T-cell (primary cell): Measurements from ENCODE around the gene MAZ. TPM values are rescaled to one million over a fixed set of nuclear protein-coding genes. Genes with fewer than 3 reads are reported as not detected.

Source experiments
- ATAC-seq, 4 experiments: fragments of 200-7000 bp in 3 of 4; fragments of 150-1000 bp in 1 of 4; cut with Tn5 transposase; replicated peaks in 1 of 4; 1 replicate in 3 of 4; 2 replicates in 1 of 4; pipeline ENCODE4 v1.10.0; 2021; ENCODE audit warnings: moderate library complexity in 3 of 4, mild to moderate bottlenecking in 2 of 4, moderate number of reproducible peaks in 1 of 4
- CTCF ChIA-PET, 2 donors: fragments of 300-600 bp; sonication (Branson Sonifier 250); formaldehyde crosslinking; loops; one replicate each; lab custom pipeline; 2022; ENCODE audit warnings: antibody characterized with exemption in 2 of 2; lab: Charles Lee
- POLR2A ChIA-PET, 2 donors: fragments of 300-600 bp; sonication (Branson Sonifier 250); formaldehyde crosslinking; loops; one replicate each; lab custom pipeline; 2022; ENCODE audit warnings: antibody characterized with exemption in 2 of 2; lab: Charles Lee
- DNase-seq, 35 experiments: peaks; one replicate each; pipeline versions ENCODE4 v3.0.0 to v3.0.0-alpha.2; 2013 to 2023
- H3K27ac ChIP-seq: one replicate; pipeline ENCODE4 v1.5.1; 2013; ENCODE audit warnings: low read length
- H3K27me3 ChIP-seq, 2 experiments: replicated peaks in 1 of 2; 1 replicate in 1 of 2; 2 replicates in 1 of 2; pipeline versions ENCODE4 v1.6.1 to v1.7.0; 2013; ENCODE audit warnings: low read length in 1 of 2, mixed read lengths in 1 of 2; ENCODE audit not compliant: control insufficient read depth in 2 of 2, insufficient read depth in 2 of 2; ENCODE audit errors: extremely low read depth in 1 of 2
- H3K36me3 ChIP-seq, 2 donors: 1 replicate in 1 of 2; 2 replicates in 1 of 2; pipeline versions ENCODE4 v1.6.1 to v1.7.0; 2013; ENCODE audit warnings: low read length in 1 of 2; ENCODE audit not compliant: control insufficient read depth in 2 of 2, insufficient read depth in 1 of 2; ENCODE audit errors: extremely low read depth in 1 of 2
- H3K4me1 ChIP-seq, 2 experiments: 1 replicate in 1 of 2; 2 replicates in 1 of 2; pipeline versions ENCODE4 v1.6.1 to v1.7.0; 2013; ENCODE audit warnings: low read length in 2 of 2, mixed read lengths in 1 of 2; ENCODE audit not compliant: insufficient read depth in 2 of 2, control insufficient read depth in 1 of 2; ENCODE audit errors: extremely low read depth in 1 of 2
- H3K4me3 ChIP-seq, 2 donors: 1 replicate in 1 of 2; 2 replicates in 1 of 2; pipeline versions ENCODE4 v1.5.1 to v1.7.0; 2013; ENCODE audit warnings: mild to moderate bottlenecking in 2 of 2, low read length in 1 of 2, moderate library complexity in 1 of 2; ENCODE audit not compliant: control insufficient read depth in 1 of 2; ENCODE audit errors: extremely low read depth in 1 of 2
- H3K9me3 ChIP-seq: 2 replicates; pipeline ENCODE4 v1.7.0; 2013
- H3K27ac Mint-ChIP-seq, 2 donors: one replicate each; pipeline ENCODE4 v1.8.0; 2020 to 2021; ENCODE audit warnings: mild to moderate bottlenecking in 2 of 2, mixed read lengths in 2 of 2
- H3K27me3 Mint-ChIP-seq, 2 donors: one replicate each; pipeline ENCODE4 v1.8.0; 2021 to 2022; ENCODE audit warnings: mixed read lengths in 2 of 2
- H3K36me3 Mint-ChIP-seq: one replicate; pipeline ENCODE4 v1.8.0; 2021; ENCODE audit warnings: mixed read lengths
- H3K4me1 Mint-ChIP-seq, 3 donors: one replicate each; pipeline ENCODE4 v1.8.0; 2020 to 2022; ENCODE audit warnings: mixed read lengths in 3 of 3, mild to moderate bottlenecking in 1 of 3
- H3K4me3 Mint-ChIP-seq, 3 donors: one replicate each; pipeline ENCODE4 v1.8.0; 2020 to 2022; ENCODE audit warnings: mild to moderate bottlenecking in 3 of 3, mixed read lengths in 3 of 3, moderate library complexity in 3 of 3
- H3K9me3 Mint-ChIP-seq, 3 donors: one replicate each; pipeline ENCODE4 v1.8.0; 2020 to 2022; ENCODE audit warnings: mixed read lengths in 3 of 3
- WGBS: methylation state at CpG from one replicate; pipeline ENCODE4 v1.1.5; 2013; ENCODE audit warnings: missing lambda C conversion rate; ENCODE audit not compliant: insufficient coverage; 5-methylcytosine and 5-hydroxymethylcytosine counted together
- total RNA-seq, 35 experiments: library from RNA in 6 of 35; stranded (reverse) in 6 of 35; fragments of 120-200 nt in 1 of 35; gene quantifications; one replicate each; pipeline versions ENCODE4 v1.2.1 to v1.2.4 and lab custom pipeline; 2013 to 2026

MAZ gene
- total RNA-seq, 5 donors from 2014 or later (not counting 1 experiment from before 2014, with no cell fraction given) = 240 to 326 (median 305) TPM

DNA sequence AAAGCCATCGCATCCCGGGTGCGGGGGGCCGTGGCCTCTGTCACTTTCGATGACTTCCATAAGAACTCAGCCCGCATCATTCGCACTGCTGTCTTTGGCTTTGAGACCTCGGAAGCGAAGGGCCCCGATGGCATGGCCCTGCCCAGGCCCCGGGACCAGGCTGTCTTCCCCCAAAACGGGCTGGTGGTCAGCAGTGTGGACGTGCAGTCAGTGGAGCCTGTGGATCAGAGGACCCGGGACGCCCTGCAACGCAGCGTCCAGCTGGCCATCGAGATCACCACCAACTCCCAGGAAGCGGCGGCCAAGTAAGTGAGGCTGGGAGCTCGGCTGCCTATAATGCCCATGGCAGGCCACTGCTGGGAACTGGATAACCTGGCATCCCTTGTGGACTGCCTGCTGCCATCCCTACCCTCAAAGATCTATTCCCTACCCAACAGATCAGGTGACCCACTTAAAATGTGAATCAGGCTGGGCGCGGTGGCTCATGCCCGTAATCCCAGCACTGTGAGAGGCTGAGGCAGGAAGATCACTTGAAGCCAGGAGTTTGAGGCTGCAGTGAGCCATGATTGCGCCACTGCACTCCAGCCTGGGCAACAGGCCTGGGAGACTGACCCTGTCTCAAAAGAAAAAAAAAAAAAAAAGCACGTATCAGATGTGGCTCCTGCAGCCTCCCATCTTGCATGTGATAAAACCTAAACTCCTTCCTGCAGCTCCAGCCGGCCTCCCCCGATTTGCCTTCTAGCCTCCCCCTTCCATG, 38.4 kb downstream of the MAZ start:
- Mint-ChIP-seq H3K27ac (peak overlapping the region in 1 of 2 donors; percentile 41), H3K4me1 (peaks cover 6 to 12% (median 7%) of the 10 kb centered on the region in 3 donors), H3K9me3 (no peaks in the 10 kb centered on the region), H3K27me3 (no peaks in the 10 kb centered on the region), H3K4me3 (no peak overlapping the region), H3K36me3 (peaks cover 31% of the 10 kb centered on the region)
- no peak for DNase-seq
- ChIA-PET CTCF (interaction anchor here (0.6 to 1.4 kb wide), 5 partner anchors 37 to 1210 kb away, joined by 4 to 8 read pairs (median 4); no protein-coding TSS in a partner anchor), POLR2A (no interaction called here)
- 97% methylated on average over 25 of the region's 28 CpGs for WGBS
- Histone ChIP-seq H3K4me1 (peaks cover 0 to 9% of the 10 kb centered on the region in 2 experiments), H3K4me3 (no peak overlapping the region), H3K36me3 (peaks cover 33 to 75% of the 10 kb centered on the region in 2 donors), H3K9me3 (no peaks in the 10 kb centered on the region), H3K27ac (no peak overlapping the region), H3K27me3 (no peaks in the 10 kb centered on the region)
- no peak for ATAC-seq

DNA sequence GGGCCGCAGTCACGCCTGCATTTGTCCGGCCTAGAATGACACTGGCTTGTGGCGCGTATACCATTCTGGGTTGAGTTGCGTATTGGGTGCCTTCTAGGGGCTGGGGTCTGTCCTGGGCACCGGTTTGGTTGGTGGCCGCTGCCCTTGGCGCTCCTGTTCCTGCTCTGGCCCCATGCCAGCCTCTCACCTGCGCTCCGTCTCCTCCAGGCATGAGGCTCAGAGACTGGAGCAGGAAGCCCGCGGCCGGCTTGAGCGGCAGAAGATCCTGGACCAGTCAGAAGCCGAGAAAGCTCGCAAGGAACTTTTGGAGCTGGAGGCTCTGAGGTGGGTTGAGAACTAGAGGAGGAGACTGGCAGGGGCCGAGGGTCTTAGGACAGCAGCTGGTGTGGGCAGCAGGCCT, 39.3 kb downstream of the MAZ start:
- no peak overlapping the region for H3K4me3 Mint-ChIP-seq
- POLR2A ChIA-PET = interaction anchor here in 1 of 2 donors (0.6 kb wide), 1 partner anchor 155 kb away, joined by 3 read pairs; no protein-coding TSS in a partner anchor
- no peak for DNase-seq
- no peaks in the 10 kb centered on the region for H3K27me3 ChIP-seq
- peaks cover 25 to 66% of the 10 kb centered on the region in 2 donors for H3K36me3 ChIP-seq
- H3K4me1 Mint-ChIP-seq = peaks cover 6 to 13% (median 12%) of the 10 kb centered on the region in 3 donors
- H3K36me3 Mint-ChIP-seq = peaks cover 24% of the 10 kb centered on the region
- no peak for ATAC-seq
- peak overlapping the region; percentile 58 to 72 for H3K27ac Mint-ChIP-seq
- no peaks in the 10 kb centered on the region for H3K9me3 ChIP-seq
- no peaks in the 10 kb centered on the region for H3K9me3 Mint-ChIP-seq
- no peak overlapping the region for H3K27ac ChIP-seq
- CTCF ChIA-PET = interaction anchor here (0.5 to 1.4 kb wide), 7 partner anchors 32 to 191 kb away, joined by 3 to 8 read pairs (median 4); no protein-coding TSS in a partner anchor
- peaks cover 0 to 9% of the 10 kb centered on the region in 2 experiments for H3K4me1 ChIP-seq
- no peak overlapping the region for H3K4me3 ChIP-seq
- no peaks in the 10 kb centered on the region for H3K27me3 Mint-ChIP-seq
- 98% methylated on average over 18 of the region's 18 CpGs for WGBS

DNA sequence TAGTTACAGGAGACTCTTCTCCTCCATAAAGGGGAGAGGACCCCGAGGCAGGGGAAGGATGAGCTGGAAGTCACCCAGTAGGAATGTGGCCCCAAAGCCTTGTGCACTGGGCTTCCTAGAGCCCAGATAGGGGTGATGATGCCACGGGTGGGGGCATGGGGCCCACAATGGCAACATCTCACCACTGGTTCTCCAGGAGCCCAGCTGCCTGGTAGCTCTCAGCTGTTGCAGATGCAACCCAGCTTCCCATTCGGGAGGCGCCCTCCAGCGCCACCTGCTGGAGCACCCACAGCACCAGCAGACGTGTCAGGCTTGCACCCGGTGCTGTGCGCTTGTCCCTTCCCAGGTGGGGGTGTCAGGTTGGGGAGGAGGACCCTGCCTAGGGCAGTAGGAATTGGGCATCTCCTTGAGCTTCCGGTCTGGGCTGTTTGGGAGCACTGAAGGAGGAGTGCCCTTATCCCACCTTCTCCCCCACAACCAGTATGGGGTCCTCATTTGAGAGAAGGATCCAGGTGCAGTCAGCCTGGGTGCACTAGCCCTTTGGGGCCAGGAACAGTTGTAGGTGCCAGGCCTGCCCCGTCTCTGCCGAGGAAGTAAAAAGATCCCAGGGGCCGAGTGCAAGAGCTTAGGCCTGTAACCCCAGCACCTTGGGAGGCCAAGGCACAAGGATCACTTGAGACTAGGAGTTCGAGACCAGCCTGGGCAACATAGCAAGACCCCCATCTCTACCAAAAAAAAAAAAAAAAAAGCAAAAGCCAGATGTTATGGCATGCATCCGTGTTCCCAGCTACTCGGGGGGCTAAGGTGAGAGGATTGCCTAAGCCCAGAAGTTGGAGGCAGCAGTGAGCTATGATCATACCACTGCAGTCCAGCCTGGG, 42.3 kb downstream of the MAZ start:
- H3K27ac Mint-ChIP-seq = peak overlapping the region; percentile 69 to 72
- Histone ChIP-seq H3K4me3 (no peak overlapping the region), H3K4me1 (peaks cover 0 to 9% of the 10 kb centered on the region in 2 experiments), H3K27ac (no peak overlapping the region), H3K36me3 (peaks cover 16 to 41% of the 10 kb centered on the region in 2 donors), H3K27me3 (no peaks in the 10 kb centered on the region), H3K9me3 (no peaks in the 10 kb centered on the region)
- CTCF ChIA-PET = interaction anchor here (0.5 to 3.4 kb wide), 31 partner anchors 8 to 1043 kb away, joined by 3 to 66 read pairs (median 4); partner anchors contain the start of genes KIF22 (in 1 of the 2), PAGR1 (in 1 of the 2), QPRT (in 1 of the 2) and TAOK2 (in 1 of the 2)
- H3K9me3 Mint-ChIP-seq = no peaks in the 10 kb centered on the region
- WGBS = 12% methylated on average over 5 of the region's 15 CpGs
- DNase-seq = peak; percentile 59 to 88 (median 78)
- no peaks in the 10 kb centered on the region for H3K27me3 Mint-ChIP-seq
- no peak overlapping the region for H3K4me3 Mint-ChIP-seq
- peaks cover 5 to 13% (median 12%) of the 10 kb centered on the region in 3 donors for H3K4me1 Mint-ChIP-seq
- peak; percentile 90 to 94 (median 92) for ATAC-seq
- POLR2A ChIA-PET = interaction anchor here (0.5 to 0.8 kb wide), 9 partner anchors 16 to 838 kb away, joined by 3 to 7 read pairs (median 4); no protein-coding TSS in a partner anchor
- peaks cover 19% of the 10 kb centered on the region for H3K36me3 Mint-ChIP-seq

DNA sequence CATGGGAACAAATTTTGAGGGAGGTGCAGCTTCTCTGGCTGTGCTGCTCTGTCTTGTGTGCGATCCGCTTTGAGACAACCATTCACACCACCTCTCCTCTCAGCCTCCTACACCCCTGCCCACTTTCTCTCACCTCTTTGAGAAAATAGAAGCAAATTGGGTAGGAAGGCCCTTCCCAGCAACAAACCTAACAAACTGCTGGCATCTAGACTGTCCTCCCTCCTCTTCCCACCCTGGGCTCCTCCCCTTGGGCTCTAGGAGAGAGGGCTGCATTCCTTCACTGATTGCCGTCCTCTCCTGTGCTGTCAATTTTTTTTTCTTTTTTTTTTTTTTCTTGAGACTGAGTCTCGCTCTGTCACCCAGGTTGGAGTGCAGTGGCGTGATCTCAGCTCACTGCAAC, 43.2 kb downstream of the MAZ start:
- DNase-seq (no peak), ATAC-seq (no peak)
- H3K9me3 Mint-ChIP-seq = no peaks in the 10 kb centered on the region
- 60% methylated on average over 1 of the region's 5 CpGs for WGBS
- H3K4me3 Mint-ChIP-seq = no peak overlapping the region
- ChIA-PET CTCF (interaction anchor here (0.6 to 3.4 kb wide), 6 partner anchors 42 to 1405 kb away, joined by 3 to 66 read pairs (median 6); partner anchors contain the start of gene TLCD3B (in 1 of the 2)), POLR2A (interaction anchor here (0.6 to 0.8 kb wide), 3 partner anchors 41 to 161 kb away, joined by 4 to 7 read pairs (median 6); no protein-coding TSS in a partner anchor)
- no peaks in the 10 kb centered on the region for H3K27me3 ChIP-seq
- H3K4me1 Mint-ChIP-seq = peaks cover 5 to 13% (median 10%) of the 10 kb centered on the region in 3 donors
- H3K4me1 ChIP-seq = peaks cover 0 to 9% of the 10 kb centered on the region in 2 experiments
- no peak overlapping the region for H3K27ac ChIP-seq
- H3K36me3 ChIP-seq = peaks cover 12 to 34% of the 10 kb centered on the region in 2 donors
- no peaks in the 10 kb centered on the region for H3K9me3 ChIP-seq
- peaks cover 15% of the 10 kb centered on the region for H3K36me3 Mint-ChIP-seq
- H3K4me3 ChIP-seq = no peak overlapping the region
- H3K27me3 Mint-ChIP-seq = no peaks in the 10 kb centered on the region
- peak overlapping the region; percentile 27 to 69 for H3K27ac Mint-ChIP-seq

DNA sequence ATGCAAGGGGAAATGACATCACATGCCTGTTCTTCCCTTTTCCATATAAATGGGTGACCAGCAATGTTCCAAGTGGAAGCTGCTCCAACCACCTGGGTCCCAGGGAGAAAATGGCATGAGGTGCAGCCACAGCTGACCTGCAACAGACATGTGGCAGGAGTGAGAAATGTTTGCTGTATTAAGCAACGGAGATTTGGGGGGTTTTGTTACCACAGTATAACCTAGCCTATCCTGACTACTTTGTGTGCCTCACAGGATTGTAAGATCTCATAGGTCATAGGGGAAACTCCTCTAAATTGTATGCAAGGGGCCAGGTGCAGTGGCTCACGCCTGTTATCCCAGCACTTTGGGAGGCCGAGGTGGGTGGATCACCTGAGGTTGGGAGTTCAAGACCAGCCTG, 44.7 kb downstream of the MAZ start:
- no peaks in the 10 kb centered on the region for H3K9me3 ChIP-seq
- WGBS = 100% methylated on average over 1 of the region's 3 CpGs

More for the DNA sequence above, 44.7 kb downstream of the MAZ start:
- CTCF ChIA-PET = interaction anchor here in 1 of 2 donors (0.6 to 1.0 kb wide), 3 partner anchors 30 to 181 kb away, joined by 3 to 6 read pairs (median 4); no protein-coding TSS in a partner anchor
- peaks cover 5 to 13% (median 10%) of the 10 kb centered on the region in 3 donors for H3K4me1 Mint-ChIP-seq
- H3K27me3 Mint-ChIP-seq = no peaks in the 10 kb centered on the region
- Histone ChIP-seq H3K4me1 (peaks cover 0 to 9% of the 10 kb centered on the region in 2 experiments), H3K36me3 (peaks cover 11 to 19% of the 10 kb centered on the region in 2 donors), H3K4me3 (no peak overlapping the region), H3K27ac (no peak overlapping the region), H3K27me3 (no peaks in the 10 kb centered on the region)
- H3K27ac Mint-ChIP-seq = no peak overlapping the region
- POLR2A ChIA-PET = interaction anchor here in 1 of 2 donors (0.6 to 0.7 kb wide), 2 partner anchors 76 to 151 kb away, joined by 6 to 8 read pairs; no protein-coding TSS in a partner anchor
- H3K36me3 Mint-ChIP-seq = peaks cover 6% of the 10 kb centered on the region
- no peak for DNase-seq
- no peak for ATAC-seq
- H3K4me3 Mint-ChIP-seq = no peak overlapping the region
- no peaks in the 10 kb centered on the region for H3K9me3 Mint-ChIP-seq
